GM12878 (cell line): ENCODE data around the gene OXTR. TPM values are rescaled to one million over a fixed set of nuclear protein-coding genes. Genes with fewer than 3 reads are reported as not detected.
A peak's percentile ranks its signal among the peaks of the same experiment; 100 is the strongest.

Source experiments
- ATAC-seq: fragments of 200-7000 bp; cut with Tn5 transposase; 3 replicates; pipeline ENCODE4 v1.9.1; 2020; ENCODE audit warnings: mild to moderate bottlenecking, moderate library complexity
- BruUV-seq: library from RNA; stranded (reverse); fragments of 400-500 nt; replicated peaks from 2 replicates; lab custom pipeline; 2021; lab: Mats Ljungman, UMichigan
- CTCF ChIA-PET: fragments of 300-600 bp; sonication (Branson Sonifier 250); formaldehyde crosslinking; extraction: SDS; loops from one replicate; lab custom pipeline; 2021; ENCODE audit warnings: inconsistent platforms; lab: Yijun Ruan, JAX
- POLR2A ChIA-PET: fragments of 350-600 bp; formaldehyde crosslinking; extraction: SDS; loops from one replicate; lab custom pipeline; 2021; ENCODE audit warnings: inconsistent platforms; lab: Charles Lee
- RAD21 ChIA-PET: fragments of 300-600 bp; sonication (Branson Sonifier 250); formaldehyde crosslinking; loops from one replicate; lab custom pipeline; 2023; ENCODE audit warnings: antibody characterized with exemption; ENCODE audit not compliant: unreplicated experiment; lab: Charles Lee
- SMC1A ChIA-PET: fragments of 300-600 bp; sonication (Branson Sonifier 250); formaldehyde crosslinking; loops from one replicate; lab custom pipeline; 2023; ENCODE audit not compliant: unreplicated experiment, uncharacterized antibody; lab: Charles Lee
- DNase-seq: peaks from one replicate; pipeline ENCODE4 v3.0.0-alpha.2; 2011; ENCODE audit warnings: low read depth, low spot score
- FAIRE-seq: peaks from 3 replicates; lab custom pipeline; 2011; peaks lifted over from hg19 to GRCh38; lab: Jason Lieb, UNC
- H2AFZ ChIP-seq: 2 replicates; pipeline ENCODE4 v1.6.0; 2011; ENCODE audit warnings: low read depth, low read length, control low read depth; ENCODE audit not compliant: control insufficient read depth
- H3K27ac ChIP-seq: 2 replicates; pipeline ENCODE4 v1.5.1; 2011; ENCODE audit warnings: control low read depth; ENCODE audit not compliant: control insufficient read depth, insufficient read depth
- H3K27me3 ChIP-seq, 2 experiments: replicated peaks in 1 of 2; 2 replicates each; pipeline versions ENCODE4 v1.6.0 to v1.6.1; 2011; ENCODE audit warnings: low read length in 1 of 2; ENCODE audit not compliant: control insufficient read depth in 2 of 2, insufficient read depth in 2 of 2
- H3K36me3 ChIP-seq, 2 experiments: 2 replicates each; pipeline ENCODE4 v1.5.1; 2011; ENCODE audit warnings: low read length in 1 of 2; ENCODE audit not compliant: control insufficient read depth in 2 of 2, insufficient read depth in 2 of 2
- H3K4me1 ChIP-seq: 2 replicates; pipeline ENCODE4 v1.6.1; 2011; ENCODE audit warnings: mild to moderate bottlenecking, low read length, moderate library complexity, mixed read lengths; ENCODE audit not compliant: control insufficient read depth, insufficient read depth
- H3K4me2 ChIP-seq: 2 replicates; pipeline ENCODE4 v1.6.0; 2011; ENCODE audit warnings: control low read depth; ENCODE audit not compliant: control insufficient read depth, insufficient read depth
- H3K4me3 ChIP-seq: fragments of 200-600 bp; sonication (generic); 2 replicates; pipeline ENCODE4 v1.5.1; 2016
- H3K79me2 ChIP-seq: 2 replicates; pipeline ENCODE4 v1.6.0; 2011; ENCODE audit warnings: low read length; ENCODE audit not compliant: control insufficient read depth, insufficient read depth
- H3K9ac ChIP-seq: 2 replicates; pipeline ENCODE4 v1.8.0; 2011; ENCODE audit warnings: low read length, control low read depth, mixed read lengths; ENCODE audit not compliant: control insufficient read depth, insufficient read depth
- H3K9me3 ChIP-seq: replicated peaks from 3 replicates; pipeline ENCODE4 v1.5.1; 2011; ENCODE audit warnings: mild to moderate bottlenecking, low read length; ENCODE audit not compliant: control insufficient read depth, insufficient read depth
- H4K20me1 ChIP-seq: 2 replicates; pipeline ENCODE4 v1.6.0; 2011; ENCODE audit not compliant: control insufficient read depth, insufficient read depth
- CTCF ChIP-seq, 3 experiments: IDR thresholded peaks in 2 of 3; conservative IDR thresholded peaks in 1 of 3; 2 replicates each; pipeline ENCODE4 v1.5.1; 2011; ENCODE audit warnings: low read depth in 3 of 3, low read length in 3 of 3, mild to moderate bottlenecking in 3 of 3, control low read depth in 2 of 3, moderate library complexity in 2 of 3, inconsistent platforms in 1 of 3, mixed read lengths in 1 of 3; ENCODE audit not compliant: control insufficient read depth in 2 of 3, insufficient read depth in 1 of 3; ENCODE audit errors: extremely low read depth in 1 of 3
- PRDM15 ChIP-seq: fragments of 450-650 bp; formaldehyde crosslinking; IDR thresholded peaks from 2 replicates; pipeline ENCODE4 v1.4.0; 2020; ENCODE audit warnings: mild to moderate bottlenecking, moderate library complexity
- WGBS: methylation state at CpG from one replicate; pipeline ENCODE4 v1.1.6; 2016; ENCODE audit warnings: low lambda C conversion rate; ENCODE audit not compliant: insufficient replicate concordance, insufficient coverage; ENCODE audit errors: missing lambda C conversion rate; 5-methylcytosine and 5-hydroxymethylcytosine counted together
- in situ Hi-C: fragments of 300-500 bp; cut with MboI; formaldehyde crosslinking; loops from 9 replicates; pipeline ENCODE4 v1.14.3; 2018; ENCODE audit warnings: mixed read lengths
- intact Hi-C: fragments of 100-400 bp; cut with micrococcal nuclease; formaldehyde crosslinking; loops from one replicate; pipeline ENCODE4 v1.14.2; 2022; ENCODE audit not compliant: unreplicated experiment
- polyA plus RNA-seq, 11 experiments: library from polyadenylated mRNA; depleted of rRNA in 4 of 11; unstranded in 6 of 11; stranded (reverse) in 5 of 11; fragments of >200 nt; fragmentation: Nextera tagmentation in 4 of 11; fragmentation: Illumina TruSeq in 1 of 11; extraction: Ambion mirVana in 4 of 11; extraction: Trizol in 1 of 11; gene quantifications; 1 replicate in 1 of 11; 2 replicates in 10 of 11; pipeline versions ENCODE4 v1.2.1 to v1.2.3, GENCODE V29; 2011 to 2016; ENCODE audit warnings: inconsistent platforms in 2 of 11, missing spikeins in 2 of 11, low read depth in 1 of 11
- total RNA-seq, 4 experiments: library from RNA; depleted of rRNA in 3 of 4; stranded (reverse); fragments of >200 nt in 3 of 4; fragmentation: Illumina TruSeq in 1 of 4; extraction: Trizol in 1 of 4; gene quantifications; 2 replicates each; pipeline versions ENCODE4 v1.2.1 to v1.2.3, GENCODE V29; 2013 to 2021

The OXTR gene
- total and polyA plus RNA-seq, 10 of the 15 experiments (the other 5 are each of a cell fraction or from before 2014, with no cell fraction given), result 0.43 to 5.9 (median 2.6) TPM

- WGBS, result 46% methylated on average over 12 of the region's 14 CpGs
- SMC1A ChIA-PET, result interaction anchor here (0.8 kb wide), 1 partner anchor 50 kb away, joined by 3 read pairs; no protein-coding TSS in a partner anchor
- no peak for DNase-seq
Observed at GRCh38 chr3:8713901-8714759, 55.3 kb downstream of the OXTR start.

More at GRCh38 chr3:8713901-8714759, 55.3 kb downstream of the OXTR start:
- H3K4me1 ChIP-seq, result no peaks in the 10 kb centered on the region
- ChIA-PET CTCF (interaction anchor here (0.7 to 2.3 kb wide), 4 partner anchors 10 to 55 kb away, joined by 3 to 9 read pairs (median 6); partner anchors contain the start of gene OXTR), RAD21 (no interaction called here), POLR2A (no interaction called here)
- H4K20me1 ChIP-seq, result no peaks in the 10 kb centered on the region
- no peaks in the 10 kb centered on the region; the same call in 2 of the 3 replicates for H3K9me3 ChIP-seq
- FAIRE-seq (no peak), ATAC-seq (peak; percentile 75)
- no peaks in the 10 kb centered on the region for H3K79me2 ChIP-seq
- in situ Hi-C loops, result no loop called here
- H2AFZ ChIP-seq, result no peak overlapping the region
- no peaks in the 10 kb centered on the region for H3K36me3 ChIP-seq
- no peak overlapping the region for H3K9ac ChIP-seq
- no peak overlapping the region for H3K4me3 ChIP-seq
- H3K4me2 ChIP-seq, result no peak overlapping the region
- no peak overlapping the region for H3K27ac ChIP-seq
- H3K27me3 ChIP-seq, result peaks cover 0 to 3% of the 10 kb centered on the region in 2 experiments; a peak in 1 of 4 replicates
- no TSS peak for BruUV-seq
- TF ChIP-seq PRDM15 (CRISPR knock-in tag), result no peak
- TF ChIP-seq CTCF (IDR thresholded peaks at IDR 0.05 in 2 of 3, conservative IDR thresholded peaks at IDR 0.05 in 1 of 3; ENCODE audit: control insufficient read depth in 2 of 3, extremely low read depth in 1 of 3, insufficient read depth in 1 of 3, low read depth in 3 of 3, low read length in 3 of 3), result peak; percentile 34 to 54 (median 43)
- intact Hi-C loops, result no loop called here
